Bronchial epithelial cell (primary cell): Measurements from ENCODE around the gene OR51B5. TPM values are rescaled to one million over a fixed set of nuclear protein-coding genes. Genes with fewer than 3 reads are reported as not detected.
"Not testable (repeated sequence)": the region's sequence is repeated elsewhere in the genome, so short reads cannot be mapped to it uniquely, and the experiment has no call there.

Experiments used
- DNase-seq: peaks from one replicate; pipeline ENCODE4 v3.0.0-alpha.2; 2010; ENCODE audit warnings: low read depth
- FAIRE-seq: peaks from 2 replicates; lab custom pipeline; 2011; peaks lifted over from hg19 to GRCh38; lab: Jason Lieb, UNC
- H3K27me3 ChIP-seq: 2 replicates; pipeline ENCODE4 v1.5.1; 2011; ENCODE audit warnings: low read length; ENCODE audit not compliant: control insufficient read depth, insufficient read depth
- H3K36me3 ChIP-seq: 2 replicates; pipeline ENCODE4 v1.5.1; 2011; ENCODE audit warnings: low read length; ENCODE audit not compliant: control insufficient read depth, insufficient read depth
- H3K4me3 ChIP-seq: 2 replicates; pipeline ENCODE4 v1.5.1; 2011; ENCODE audit warnings: mild to moderate bottlenecking, low read depth, low read length, control low read depth
- CTCF ChIP-seq: IDR thresholded peaks from 2 replicates; pipeline ENCODE4 v1.5.1; 2011; ENCODE audit warnings: mild to moderate bottlenecking, moderate library complexity, low read length, control low read depth, inconsistent platforms; ENCODE audit not compliant: insufficient read depth, severe bottlenecking
- total RNA-seq: library from RNA; depleted of rRNA; stranded (reverse); fragments of >200 nt; gene quantifications from 2 replicates; pipeline ENCODE4 v1.2.1, GENCODE V29; 2014

OR51B5 gene
- total RNA-seq, 1 donor from 2014 or later = not detected

- Histone ChIP-seq H3K36me3 (no peaks in the 10 kb centered on the region), H3K4me3 (no peak overlapping the region), H3K27me3 (no peaks in the 10 kb centered on the region)
- no peak for FAIRE-seq
- no peak for DNase-seq
- TF ChIP-seq CTCF = no peak
These were observed 2.5 kb upstream of the OR51B5 start for GRCh38 chr11:5345831-5346230.

GRCh38 chr11:5339771-5340322 lies 3.5 kb downstream of the OR51B5 start:
- no peak for DNase-seq
- Histone ChIP-seq H3K27me3 (no peaks in the 10 kb centered on the region), H3K4me3 (no peak overlapping the region), H3K36me3 (no peaks in the 10 kb centered on the region)
- no peak for TF ChIP-seq CTCF
- no peak for FAIRE-seq

- not testable (repeated sequence) for H3K27me3 ChIP-seq, DNase-seq, FAIRE-seq, H3K36me3 ChIP-seq, H3K4me3 ChIP-seq
These were observed 6.1 kb downstream of the OR51B5 start for GRCh38 chr11:5337253-5337652.

- H3K27me3 ChIP-seq = no peaks in the 10 kb centered on the region
- no peak overlapping the region for H3K4me3 ChIP-seq
- no peak for FAIRE-seq
- TF ChIP-seq CTCF = no peak
- H3K36me3 ChIP-seq = no peaks in the 10 kb centered on the region
- DNase-seq = no peak
These were observed 7.0 kb downstream of the OR51B5 start for GRCh38 chr11:5336331-5336730.

GRCh38 chr11:5335170-5335569 lies 8.2 kb downstream of the OR51B5 start:
- Histone ChIP-seq H3K4me3 (no peak overlapping the region), H3K36me3 (no peaks in the 10 kb centered on the region), H3K27me3 (no peaks in the 10 kb centered on the region)
- DNase-seq = no peak
- no peak for FAIRE-seq
- TF ChIP-seq CTCF = no peak

- no peak for TF ChIP-seq CTCF
These were observed 19.1 kb downstream of the OR51B5 start, which contains the start of gene OR51B2 for GRCh38 chr11:5324197-5324596. Gene OR51B2, minus strand, starts transcription at chr11:5324297. Its CDS starts 0 bp downstream, at chr11:5324297.

More at GRCh38 chr11:5324197-5324596, 19.1 kb downstream of the OR51B5 start, which contains the start of gene OR51B2:
- H3K27me3 ChIP-seq = no peaks in the 10 kb centered on the region
- no peak within 1 kb of the TSS for H3K4me3 ChIP-seq
- FAIRE-seq = no peak
- no peaks in the 10 kb centered on the region for H3K36me3 ChIP-seq
- DNase-seq = no peak
